Measurements from ENCODE around the gene SNAPC2. TPM values are rescaled to one million over a fixed set of nuclear protein-coding genes. Genes with fewer than 3 reads are reported as not detected.

Gene SNAPC2
- total RNA-seq, 1 donor from 2014 or later, result 18.6 TPM

- TF ChIP-seq CTCF (IDR thresholded peaks at IDR 0.05; ENCODE audit: partially characterized antibody, unreplicated experiment), result no peak
- H3K4me1 Mint-ChIP-seq (ENCODE audit: low read depth, unreplicated experiment), result peaks cover 15% of the 10 kb centered on the region
- no peak overlapping the region for H3K4me3 Mint-ChIP-seq (ENCODE audit: unreplicated experiment)
- H3K27ac Mint-ChIP-seq (ENCODE audit: unreplicated experiment), result peak overlapping the region; percentile 4
- DNase-seq, result no peak
- H3K9me3 Mint-ChIP-seq (ENCODE audit: unreplicated experiment), result peaks cover 14% of the 10 kb centered on the region
- peaks cover 5% of the 10 kb centered on the region for H3K36me3 Mint-ChIP-seq (ENCODE audit: unreplicated experiment)
- H3K27me3 Mint-ChIP-seq (ENCODE audit: unreplicated experiment), result peaks cover 13% of the 10 kb centered on the region
Observed at GRCh38 chr19:7965259-7965841, 45.2 kb downstream of the SNAPC2 start.

DNA sequence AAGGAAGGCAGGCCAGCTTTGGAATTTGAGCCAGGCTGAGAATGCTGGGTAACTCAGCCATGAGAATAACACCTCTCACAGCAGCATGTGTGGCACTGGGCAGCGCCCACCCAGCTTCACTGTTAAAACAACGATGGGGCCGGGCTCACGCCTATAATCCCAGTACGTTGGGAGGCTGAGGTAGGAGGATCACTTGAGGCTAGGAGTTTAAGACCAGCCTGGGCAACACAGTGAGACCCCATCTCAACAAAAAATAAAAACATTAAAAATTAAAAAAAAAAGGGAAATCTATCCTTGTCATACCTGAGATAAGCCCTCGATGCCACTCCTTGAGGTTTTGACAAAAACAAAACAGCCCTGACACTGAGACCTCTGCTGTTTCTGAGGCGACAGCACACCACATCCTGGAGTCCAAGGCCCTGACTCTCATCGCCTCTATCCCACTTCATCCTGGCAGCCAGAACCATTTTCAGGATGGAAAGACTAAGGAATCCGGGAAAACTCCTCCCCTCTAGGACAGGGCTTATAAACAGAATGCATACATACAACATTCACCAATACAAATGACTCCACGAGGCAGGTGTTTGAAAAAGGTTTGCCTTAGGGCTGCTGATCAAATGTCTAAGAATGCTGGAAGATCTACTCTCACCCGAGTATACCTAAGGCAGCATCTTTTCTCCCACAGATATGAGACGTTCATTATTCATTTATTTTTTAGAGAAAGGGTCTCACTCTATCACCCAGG lies 46.0 kb downstream of the SNAPC2 start:
- Mint-ChIP-seq H3K36me3 (ENCODE audit: unreplicated experiment) (peaks cover 5% of the 10 kb centered on the region), H3K9me3 (ENCODE audit: unreplicated experiment) (peaks cover 15% of the 10 kb centered on the region), H3K27ac (ENCODE audit: unreplicated experiment) (peak overlapping the region; percentile 59), H3K27me3 (ENCODE audit: unreplicated experiment) (peaks cover 17% of the 10 kb centered on the region), H3K4me1 (ENCODE audit: low read depth, unreplicated experiment) (peaks cover 20% of the 10 kb centered on the region), H3K4me3 (ENCODE audit: unreplicated experiment) (peak overlapping the region; percentile 10)
- TF ChIP-seq CTCF (IDR thresholded peaks at IDR 0.05; ENCODE audit: partially characterized antibody, unreplicated experiment), result no peak
- no peak for DNase-seq

DNA sequence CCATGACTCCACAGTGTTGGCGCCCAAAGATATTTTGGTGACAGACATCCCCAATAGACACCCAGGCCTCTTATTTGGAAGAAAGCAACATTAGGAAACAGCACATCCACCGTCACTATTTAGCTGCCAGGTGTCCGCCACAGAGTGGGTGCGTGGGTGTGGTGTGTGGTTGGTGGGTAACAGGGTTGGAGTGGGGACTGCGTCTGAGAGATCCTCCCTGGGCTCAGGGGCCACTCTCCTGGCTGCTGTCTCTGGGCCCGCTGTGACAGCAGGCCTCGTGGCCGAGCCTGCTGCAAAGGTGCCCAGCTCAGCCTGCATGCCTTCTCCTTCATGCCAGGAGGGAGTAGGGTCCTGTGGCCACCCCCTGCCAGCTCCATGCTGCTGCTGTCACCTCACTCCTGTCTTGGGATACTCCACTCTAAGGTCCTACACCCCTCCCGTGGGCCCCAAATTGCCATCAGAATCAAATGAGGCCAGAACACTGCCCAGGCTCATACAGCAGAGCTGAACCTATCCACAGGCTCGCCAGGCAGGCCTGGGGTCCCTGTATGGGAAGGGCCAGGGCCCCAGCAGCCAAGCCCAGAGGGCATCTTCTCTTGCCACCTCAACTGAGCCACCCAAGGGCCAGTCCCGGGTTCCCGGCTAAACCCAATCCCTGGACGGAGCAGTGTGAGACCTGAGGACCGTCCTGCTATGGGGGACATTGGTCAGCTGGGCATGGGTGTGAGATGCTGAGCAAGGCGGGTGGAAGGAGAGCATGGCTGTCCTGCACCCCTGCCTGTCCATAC lies 48.1 kb downstream of the SNAPC2 start:
- H3K4me1 Mint-ChIP-seq (ENCODE audit: low read depth, unreplicated experiment), result peaks cover 17% of the 10 kb centered on the region
- H3K27me3 Mint-ChIP-seq (ENCODE audit: unreplicated experiment), result peaks cover 18% of the 10 kb centered on the region
- H3K9me3 Mint-ChIP-seq (ENCODE audit: unreplicated experiment), result peaks cover 11% of the 10 kb centered on the region
- no peak overlapping the region for H3K4me3 Mint-ChIP-seq (ENCODE audit: unreplicated experiment)
- H3K27ac Mint-ChIP-seq (ENCODE audit: unreplicated experiment), result peak overlapping the region; percentile 99
- H3K36me3 Mint-ChIP-seq (ENCODE audit: unreplicated experiment), result peaks cover 5% of the 10 kb centered on the region
- no peak for DNase-seq
- no peak for TF ChIP-seq CTCF (IDR thresholded peaks at IDR 0.05; ENCODE audit: partially characterized antibody, unreplicated experiment)

GRCh38 chr19:7968796-7969554 lies 48.8 kb downstream of the SNAPC2 start:
- DNase-seq, result no peak
- peaks cover 5% of the 10 kb centered on the region for H3K36me3 Mint-ChIP-seq (ENCODE audit: unreplicated experiment)
- TF ChIP-seq CTCF (IDR thresholded peaks at IDR 0.05; ENCODE audit: partially characterized antibody, unreplicated experiment), result no peak

More at GRCh38 chr19:7968796-7969554, 48.8 kb downstream of the SNAPC2 start:
- H3K27ac Mint-ChIP-seq (ENCODE audit: unreplicated experiment), result peak overlapping the region; percentile 99
- H3K4me1 Mint-ChIP-seq (ENCODE audit: low read depth, unreplicated experiment), result peaks cover 17% of the 10 kb centered on the region
- peak overlapping the region; percentile 71 for H3K4me3 Mint-ChIP-seq (ENCODE audit: unreplicated experiment)
- peaks cover 14% of the 10 kb centered on the region for H3K9me3 Mint-ChIP-seq (ENCODE audit: unreplicated experiment)
- H3K27me3 Mint-ChIP-seq (ENCODE audit: unreplicated experiment), result peaks cover 18% of the 10 kb centered on the region
